Glutamatergic neuron (in vitro differentiated cells): ENCODE measurements around the gene PNLIPRP2. TPM values are rescaled to one million over a fixed set of nuclear protein-coding genes. Genes with fewer than 3 reads are reported as not detected.

Source experiments
- DNase-seq: peaks from one replicate; pipeline ENCODE4 v3.0.0; 2022
- H3K27ac Mint-ChIP-seq: one replicate; pipeline ENCODE4 v1.8.0; 2020; ENCODE audit warnings: mild to moderate bottlenecking, mixed read lengths, inconsistent platforms; ENCODE audit not compliant: unreplicated experiment
- H3K27me3 Mint-ChIP-seq: one replicate; pipeline ENCODE4 v1.8.0; 2020; ENCODE audit warnings: mild to moderate bottlenecking, moderate library complexity, mixed read lengths, inconsistent platforms; ENCODE audit not compliant: unreplicated experiment
- H3K36me3 Mint-ChIP-seq: one replicate; pipeline ENCODE4 v1.8.0; 2020; ENCODE audit warnings: mild to moderate bottlenecking, mixed read lengths, inconsistent platforms; ENCODE audit not compliant: unreplicated experiment
- H3K4me1 Mint-ChIP-seq: one replicate; pipeline ENCODE4 v1.8.0; 2020; ENCODE audit warnings: mild to moderate bottlenecking, low read depth, mixed read lengths, inconsistent platforms; ENCODE audit not compliant: unreplicated experiment
- H3K4me3 Mint-ChIP-seq: one replicate; pipeline ENCODE4 v1.8.0; 2020; ENCODE audit warnings: mild to moderate bottlenecking, mixed read lengths, inconsistent platforms; ENCODE audit not compliant: unreplicated experiment
- H3K9me3 Mint-ChIP-seq: one replicate; pipeline ENCODE4 v1.8.0; 2020; ENCODE audit warnings: mild to moderate bottlenecking, moderate library complexity, mixed read lengths, inconsistent platforms; ENCODE audit not compliant: unreplicated experiment
- total RNA-seq: library from RNA; stranded (reverse); fragmentation: NEBNext Ultra II Directional; extraction: Animal tissue kit (Norgen Biotek cat#: 25700); gene quantifications from one replicate; pipeline ENCODE4 v1.2.1, GENCODE V29; 2021; ENCODE audit not compliant: unreplicated experiment
- TF ChIP-seq, protein P1 (sequence below): fragments of 200-600 bp; sonication (generic); IDR thresholded peaks from one replicate; pipeline ENCODE4 v1.5.0; 2021; ENCODE audit not compliant: partially characterized antibody, unreplicated experiment

PNLIPRP2 gene
- total RNA-seq, 1 donor from 2014 or later = not detected

DNA sequence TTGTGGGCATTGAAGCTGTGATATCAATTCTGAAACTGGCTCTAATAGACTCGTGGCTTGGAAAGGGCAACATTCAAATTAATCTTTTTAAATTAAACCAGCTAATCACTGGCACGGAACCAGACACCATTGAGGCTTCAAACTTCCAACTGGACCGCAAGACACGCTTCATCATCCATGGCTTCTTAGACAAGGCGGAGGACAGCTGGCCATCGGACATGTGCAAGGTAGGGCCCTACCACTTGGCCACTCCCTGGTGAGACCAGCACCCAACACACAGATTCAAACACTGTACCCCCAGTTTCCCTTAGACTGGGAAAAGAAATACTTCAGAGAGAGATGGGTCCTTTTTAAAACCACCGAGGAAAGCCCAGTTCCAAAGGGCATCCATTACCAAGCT is 5.1 kb downstream of the PNLIPRP2 start:
- peaks cover 2% of the 10 kb centered on the region for H3K9me3 Mint-ChIP-seq
- DNase-seq = no peak
- H3K4me3 Mint-ChIP-seq = no peak overlapping the region
- H3K27me3 Mint-ChIP-seq = no peaks in the 10 kb centered on the region
- H3K36me3 Mint-ChIP-seq = peaks cover 10% of the 10 kb centered on the region
- H3K4me1 Mint-ChIP-seq = no peaks in the 10 kb centered on the region
- TF ChIP-seq, protein P1, sequence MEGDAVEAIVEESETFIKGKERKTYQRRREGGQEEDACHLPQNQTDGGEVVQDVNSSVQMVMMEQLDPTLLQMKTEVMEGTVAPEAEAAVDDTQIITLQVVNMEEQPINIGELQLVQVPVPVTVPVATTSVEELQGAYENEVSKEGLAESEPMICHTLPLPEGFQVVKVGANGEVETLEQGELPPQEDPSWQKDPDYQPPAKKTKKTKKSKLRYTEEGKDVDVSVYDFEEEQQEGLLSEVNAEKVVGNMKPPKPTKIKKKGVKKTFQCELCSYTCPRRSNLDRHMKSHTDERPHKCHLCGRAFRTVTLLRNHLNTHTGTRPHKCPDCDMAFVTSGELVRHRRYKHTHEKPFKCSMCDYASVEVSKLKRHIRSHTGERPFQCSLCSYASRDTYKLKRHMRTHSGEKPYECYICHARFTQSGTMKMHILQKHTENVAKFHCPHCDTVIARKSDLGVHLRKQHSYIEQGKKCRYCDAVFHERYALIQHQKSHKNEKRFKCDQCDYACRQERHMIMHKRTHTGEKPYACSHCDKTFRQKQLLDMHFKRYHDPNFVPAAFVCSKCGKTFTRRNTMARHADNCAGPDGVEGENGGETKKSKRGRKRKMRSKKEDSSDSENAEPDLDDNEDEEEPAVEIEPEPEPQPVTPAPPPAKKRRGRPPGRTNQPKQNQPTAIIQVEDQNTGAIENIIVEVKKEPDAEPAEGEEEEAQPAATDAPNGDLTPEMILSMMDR = no peak
- no peak overlapping the region for H3K27ac Mint-ChIP-seq

DNA sequence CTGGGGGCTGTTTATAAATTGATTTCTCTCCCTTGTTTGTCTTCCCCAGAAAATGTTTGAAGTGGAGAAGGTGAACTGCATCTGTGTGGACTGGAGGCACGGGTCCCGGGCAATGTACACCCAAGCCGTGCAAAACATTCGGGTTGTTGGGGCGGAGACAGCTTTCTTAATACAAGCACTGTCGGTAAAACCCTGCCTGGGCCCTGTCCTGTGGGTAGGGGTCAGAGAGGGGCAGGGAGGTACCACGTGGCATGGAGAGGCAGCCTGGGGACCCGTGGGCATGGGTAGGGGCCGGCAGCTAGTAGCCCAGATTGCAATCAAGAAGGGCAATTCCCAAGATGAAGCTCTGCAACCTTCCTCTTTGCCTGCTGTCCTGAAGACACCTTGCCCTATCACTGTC is 6.1 kb downstream of the PNLIPRP2 start:
- Mint-ChIP-seq H3K36me3 (peaks cover 9% of the 10 kb centered on the region), H3K9me3 (peaks cover 1% of the 10 kb centered on the region), H3K4me3 (no peak overlapping the region), H3K27me3 (no peaks in the 10 kb centered on the region), H3K4me1 (no peaks in the 10 kb centered on the region), H3K27ac (no peak overlapping the region)
- TF ChIP-seq, protein P1 = no peak
- no peak for DNase-seq

DNA sequence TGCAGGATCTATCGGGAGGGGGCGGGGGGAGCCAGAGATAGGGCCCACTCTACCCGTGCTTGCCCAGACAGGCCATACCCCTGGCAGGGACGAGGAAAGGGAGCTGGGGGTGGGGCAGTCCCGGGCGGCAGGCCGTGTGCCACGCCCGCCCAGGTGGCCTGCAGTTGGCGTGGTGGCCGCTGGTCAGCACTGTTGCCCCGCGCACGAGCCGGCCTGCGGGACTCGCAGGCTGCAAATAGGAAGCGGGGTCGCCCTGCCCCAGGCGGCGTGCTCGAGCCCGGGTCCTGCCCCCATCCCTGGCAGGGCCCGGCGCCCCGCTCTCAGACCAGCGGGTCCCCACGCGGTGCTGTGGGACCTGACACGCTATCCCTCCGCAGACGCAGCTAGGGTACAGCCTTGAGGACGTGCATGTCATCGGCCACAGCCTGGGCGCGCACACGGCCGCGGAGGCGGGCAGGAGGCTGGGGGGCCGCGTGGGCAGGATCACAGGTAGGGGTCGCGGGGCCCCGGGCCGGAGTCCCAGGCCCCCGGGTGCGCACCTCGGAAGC is 6.7 kb downstream of the PNLIPRP2 start:
- H3K9me3 Mint-ChIP-seq = no peaks in the 10 kb centered on the region
- peaks cover 2% of the 10 kb centered on the region for H3K36me3 Mint-ChIP-seq
- H3K4me3 Mint-ChIP-seq = no peak overlapping the region
- H3K4me1 Mint-ChIP-seq = no peaks in the 10 kb centered on the region
- H3K27me3 Mint-ChIP-seq = no peaks in the 10 kb centered on the region
- no peak overlapping the region for H3K27ac Mint-ChIP-seq
- TF ChIP-seq, protein P1 = peak; percentile 66
- peak; percentile 77 for DNase-seq

DNA sequence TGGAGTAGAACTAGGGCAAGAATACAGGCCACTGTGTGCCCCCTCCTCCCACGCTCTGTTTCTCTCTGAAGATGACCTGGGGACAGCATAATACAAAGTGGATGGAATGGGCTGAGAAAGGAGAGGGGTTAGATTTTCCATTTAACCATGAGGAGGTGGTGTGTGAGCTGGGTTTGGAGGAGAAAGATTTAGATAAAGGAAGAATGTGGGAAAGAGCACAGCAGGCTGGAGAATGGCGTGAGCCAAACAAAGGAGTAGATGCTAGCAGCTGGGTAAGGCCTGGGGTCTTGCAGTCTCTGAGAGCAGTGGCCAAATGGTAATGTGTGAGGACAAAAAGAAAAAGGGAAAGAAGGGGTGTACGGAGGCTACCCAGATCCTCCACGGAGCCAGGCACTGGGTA is 8.6 kb downstream of the PNLIPRP2 start:
- Mint-ChIP-seq H3K36me3 (no peaks in the 10 kb centered on the region), H3K27me3 (no peaks in the 10 kb centered on the region), H3K27ac (no peak overlapping the region), H3K9me3 (no peaks in the 10 kb centered on the region), H3K4me3 (no peak overlapping the region), H3K4me1 (no peaks in the 10 kb centered on the region)
- TF ChIP-seq, protein P1 = no peak
- DNase-seq = no peak

DNA sequence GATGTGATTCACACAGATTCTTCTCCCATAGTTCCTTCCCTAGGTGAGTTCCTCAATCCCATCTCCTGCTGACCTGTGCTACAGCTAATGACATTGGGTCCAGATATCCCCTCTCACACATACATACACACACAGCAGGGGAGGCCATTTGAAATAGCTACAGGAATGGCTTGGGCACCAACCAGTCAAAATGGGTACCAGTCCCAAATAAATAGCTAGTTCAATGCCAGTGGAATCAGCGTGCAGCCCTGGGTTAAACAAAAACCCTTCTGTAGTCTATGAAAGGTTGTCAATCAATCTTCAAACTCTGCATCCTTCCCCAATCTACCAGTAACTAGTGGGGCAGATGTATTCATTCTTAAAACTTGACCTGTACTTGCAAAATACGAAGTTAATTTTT is 9.3 kb downstream of the PNLIPRP2 start:
- H3K27ac Mint-ChIP-seq = no peak overlapping the region
- no peaks in the 10 kb centered on the region for H3K36me3 Mint-ChIP-seq
- no peaks in the 10 kb centered on the region for H3K4me1 Mint-ChIP-seq

More for the DNA sequence above, 9.3 kb downstream of the PNLIPRP2 start:
- H3K4me3 Mint-ChIP-seq = no peak overlapping the region
- no peaks in the 10 kb centered on the region for H3K9me3 Mint-ChIP-seq
- TF ChIP-seq, protein P1 = no peak
- no peak for DNase-seq
- H3K27me3 Mint-ChIP-seq = no peaks in the 10 kb centered on the region
